Uterine smooth muscle cell (primary cell): ENCODE results near the gene MLF1. TPM values are rescaled to one million over a fixed set of nuclear protein-coding genes. Genes with fewer than 3 reads are reported as not detected.

Source experiments
- total RNA-seq: library from RNA; depleted of rRNA; stranded (reverse); fragments of >200 nt; gene quantifications from 2 replicates; pipeline ENCODE4 v1.2.3, GENCODE V29; 2014

Gene MLF1, protein sequence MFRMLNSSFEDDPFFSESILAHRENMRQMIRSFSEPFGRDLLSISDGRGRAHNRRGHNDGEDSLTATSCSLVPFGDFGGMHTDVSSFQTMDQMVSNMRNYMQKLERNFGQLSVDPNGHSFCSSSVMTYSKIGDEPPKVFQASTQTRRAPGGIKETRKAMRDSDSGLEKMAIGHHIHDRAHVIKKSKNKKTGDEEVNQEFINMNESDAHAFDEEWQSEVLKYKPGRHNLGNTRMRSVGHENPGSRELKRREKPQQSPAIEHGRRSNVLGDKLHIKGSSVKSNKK
- 10.2 and 11.2 TPM in 2 replicates for total RNA-seq

GRCh38 chr3:158570999-158571702 lies at the start of gene MLF1:
TSS of gene MLF1 (plus strand) at chr3:158571194. CDS start at chr3:158571301, 107 bp downstream.

GRCh38 chr3:158644345-158644908 lies 73.4 kb downstream of the MLF1 start, which contains the start of gene GFM1:
TSS of gene GFM1 (plus strand) at chr3:158644527. CDS start at chr3:158644635, 108 bp downstream.

Other genes starting within 250 kb of the MLF1 start
- gene GFM1, start 73.3 kb downstream of the MLF1 start, total RNA-seq, result 42.5 and 53.3 TPM in 2 replicates
- gene LXN, start 101.5 kb downstream of the MLF1 start, total RNA-seq, result 196 and 234 TPM in 2 replicates
- gene RARRES1, start 161.3 kb downstream of the MLF1 start, total RNA-seq, result 26.2 and 30.5 TPM in 2 replicates
- gene MFSD1, start 230.9 kb downstream of the MLF1 start, total RNA-seq, result 166 and 215 TPM in 2 replicates